H1 (cell line): ENCODE data around the gene TXNL4A. TPM values are rescaled to one million over a fixed set of nuclear protein-coding genes. Genes with fewer than 3 reads are reported as not detected.

Experiments used
- CREB1 ChIP-seq: IDR thresholded peaks from 2 replicates; pipeline ENCODE4 v1.6.1; 2012; ENCODE audit warnings: inconsistent platforms
- CTCF ChIP-seq, 3 experiments: IDR thresholded peaks; 1 replicate in 2 of 3; 2 replicates in 1 of 3; pipeline versions ENCODE4 v1.5.1 to v1.6.1; 2011; ENCODE audit warnings: low read length in 3 of 3, mild to moderate bottlenecking in 3 of 3, inconsistent platforms in 2 of 3, low read depth in 1 of 3, moderate library complexity in 1 of 3; ENCODE audit not compliant: insufficient read depth in 1 of 3; ENCODE audit errors: control extremely low read depth in 1 of 3
- EZH2 ChIP-seq: fragments of 200-600 bp; sonication (generic); IDR thresholded peaks from 2 replicates; pipeline ENCODE4 v1.7.1; 2012; ENCODE audit warnings: low read depth, mild to moderate bottlenecking, moderate library complexity, low read length, inconsistent platforms; ENCODE audit not compliant: severe bottlenecking
- KDM4A ChIP-seq: IDR thresholded peaks from one replicate; pipeline ENCODE4 v1.7.1; 2012; ENCODE audit warnings: low read depth, mild to moderate bottlenecking, moderate library complexity, low read length, inconsistent platforms; ENCODE audit not compliant: severe bottlenecking
- PHF8 ChIP-seq: fragments of 200-600 bp; sonication (generic); conservative IDR thresholded peaks from 2 replicates; pipeline ENCODE4 v1.7.1; 2012; ENCODE audit warnings: low read depth, mild to moderate bottlenecking, inconsistent platforms, low read length, moderate library complexity
- RAD21 ChIP-seq, 2 experiments: IDR thresholded peaks in 1 of 2; conservative IDR thresholded peaks in 1 of 2; 2 replicates each; pipeline ENCODE4 v1.6.1; 2011; ENCODE audit warnings: low read depth in 2 of 2, low read length in 2 of 2, improper control_type of control experiment in 1 of 2, inconsistent platforms in 1 of 2, mild to moderate bottlenecking in 1 of 2, moderate library complexity in 1 of 2
- TCF12 ChIP-seq: IDR thresholded peaks from 2 replicates; pipeline ENCODE4 v1.6.1; 2011; ENCODE audit warnings: low read depth, mild to moderate bottlenecking, low read length
- polyA plus RNA-seq, 7 experiments: library from polyadenylated mRNA; depleted of rRNA in 3 of 7; stranded (reverse) in 5 of 7; unstranded in 2 of 7; fragments of >200 nt in 5 of 7; fragments of 200-250 nt in 2 of 7; gene quantifications; 1 replicate in 5 of 7; 2 replicates in 1 of 7; 4 replicates in 1 of 7; pipeline versions ENCODE4 v1.2.1 to v1.2.3, GENCODE V29; 2011 to 2013; ENCODE audit warnings: missing spikeins in 2 of 7, mixed read lengths in 2 of 7
- total RNA-seq: library from RNA; stranded (reverse); fragmentation: NEBNext Ultra II Directional; extraction: Animal tissue kit (Norgen Biotek cat#: 25700); gene quantifications from 2 replicates; pipeline ENCODE4 v1.2.1, GENCODE V29; 2021

Gene TXNL4A
- total and polyA plus RNA-seq, 2 of the 8 experiments (the other 6 are each of a cell fraction or from before 2014, with no cell fraction given), result 169 to 181 TPM

GRCh38 chr18:79964330-79965118, 23.8 kb downstream of the TXNL4A start, which contains the start of gene HSBP1L1 (continued):
- TF ChIP-seq EZH2 (peak; percentile 36), PHF8 (peak; percentile 24; the same call in 1 of the 2 replicates), KDM4A (peak; percentile 63), CTCF (IDR thresholded peaks at IDR 0.05; ENCODE audit: control extremely low read depth in 1 of 3, insufficient read depth in 1 of 3, low read depth in 1 of 3, low read length in 3 of 3) (peak; percentile 26 to 40 (median 33)), CREB1 (no peak), TCF12 (0 out of 2 replicates have a peak, but pooled peaks have one; percentile 7), RAD21 (IDR thresholded peaks at IDR 0.05 in 1 of 2, conservative IDR thresholded peaks at IDR 0.05 in 1 of 2; ENCODE audit: low read depth in 2 of 2, low read length in 2 of 2) (peak; percentile 2 to 31; a peak in 3 of 4 replicates)
